GM19372 (cell line): ENCODE measurements around the gene TCF7.

Source experiments
- ATAC-seq: cut with Tn5 transposase; IDR thresholded peaks from one replicate; pipeline ENCODE4 v1.9.1; 2021; ENCODE audit warnings: mild to moderate bottlenecking, low read depth, moderate library complexity; ENCODE audit not compliant: unreplicated experiment

The TCF7 gene

GRCh38 chr5:134174841-134175839 lies 60.7 kb downstream of the TCF7 start:
- ATAC-seq, result no peak

GRCh38 chr5:134175921-134176510 lies 61.5 kb downstream of the TCF7 start:
- ATAC-seq, result peak; percentile 21

DNA sequence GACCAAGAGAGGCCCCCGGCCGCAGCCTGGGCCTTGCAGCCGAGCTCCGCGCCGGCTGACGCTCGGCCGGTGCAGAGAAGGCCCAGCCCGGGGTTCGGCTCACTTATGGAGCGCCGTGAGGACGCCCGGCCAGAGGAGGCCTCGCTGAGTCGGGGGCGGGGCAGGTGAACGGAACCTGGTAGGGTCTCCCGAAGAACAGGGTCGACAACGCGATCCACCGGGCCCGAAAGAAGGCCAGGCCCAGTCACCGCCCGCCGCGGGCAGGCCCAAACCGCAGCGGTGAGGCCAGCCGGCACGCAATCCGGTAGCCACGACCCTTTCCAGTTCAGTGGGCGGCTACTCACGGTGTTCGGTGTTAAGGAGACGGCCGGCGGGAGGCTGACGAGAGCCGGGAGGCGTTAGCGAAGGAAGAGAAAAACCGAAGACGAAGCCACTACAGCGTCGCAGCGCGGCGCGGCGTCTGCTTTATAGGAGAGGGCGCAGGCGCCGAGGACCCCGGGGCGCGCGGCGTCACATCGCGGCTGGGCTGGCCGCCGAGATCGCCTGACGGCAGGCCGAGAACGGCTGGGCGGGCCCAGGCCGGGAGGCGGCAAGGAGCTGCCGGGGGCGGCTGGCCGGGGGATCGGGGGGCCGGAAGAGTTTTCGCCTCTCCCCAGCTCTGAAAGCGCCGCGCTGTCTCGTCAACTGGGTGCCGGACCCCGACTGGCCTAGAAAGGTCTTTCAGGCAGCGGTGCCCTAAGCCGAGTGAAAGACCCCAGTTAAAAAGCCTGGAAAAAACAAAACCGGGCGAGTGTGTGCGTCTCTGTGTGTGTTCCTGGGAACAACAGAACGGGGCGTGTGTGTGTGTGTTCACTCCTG lies 62.3 kb downstream of the TCF7 start, which contains the start of gene SKP1:
TSS of gene SKP1 (minus strand) at position 440 of the 858 bp plus-strand sequence. CDS start 2,928 bp downstream, outside the sequence.
- ATAC-seq, result peak; percentile 71

- no peak for ATAC-seq
These were observed 63.1 kb downstream of the TCF7 start for GRCh38 chr5:134177369-134178095.

DNA sequence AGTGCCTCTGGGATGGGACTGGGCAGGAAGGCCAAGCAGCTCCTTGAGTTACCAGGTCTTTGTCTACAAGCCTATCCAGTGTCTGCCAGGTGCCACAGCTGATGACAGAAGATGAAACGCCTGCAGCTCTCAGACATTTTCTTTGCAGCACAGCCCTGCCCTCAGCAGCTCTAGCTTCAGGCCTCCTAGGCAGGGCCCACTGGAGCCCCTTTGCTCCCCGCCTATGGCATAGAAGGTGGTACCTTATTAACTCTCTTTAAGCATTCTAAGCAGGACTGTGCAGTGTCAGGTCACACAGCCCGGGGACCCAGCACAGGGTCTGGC lies 63.6 kb downstream of the TCF7 start:
- ATAC-seq, result no peak

DNA sequence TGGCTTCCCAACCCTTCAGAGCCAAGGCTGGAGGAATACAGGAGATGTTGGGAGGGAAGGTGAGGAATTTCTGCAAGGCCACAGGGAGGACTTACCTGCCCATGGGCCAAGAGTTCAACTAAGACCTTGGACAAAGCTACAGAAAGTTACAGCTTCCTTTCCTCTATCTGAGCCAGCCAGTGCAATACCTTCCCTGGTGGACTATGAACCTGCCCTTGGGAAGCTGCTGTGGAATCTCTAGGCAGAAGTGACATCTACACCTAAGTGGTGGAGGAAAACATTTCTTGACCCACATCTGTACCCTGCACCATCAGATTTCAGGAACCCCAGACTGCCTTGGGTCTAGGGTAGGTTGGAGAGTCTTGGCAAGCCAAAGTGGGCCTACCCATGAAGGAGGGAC lies 69.0 kb downstream of the TCF7 start:
- ATAC-seq, result no peak

GRCh38 chr5:134184155-134185135 lies 70.0 kb downstream of the TCF7 start:
- peak; percentile 86 for ATAC-seq

DNA sequence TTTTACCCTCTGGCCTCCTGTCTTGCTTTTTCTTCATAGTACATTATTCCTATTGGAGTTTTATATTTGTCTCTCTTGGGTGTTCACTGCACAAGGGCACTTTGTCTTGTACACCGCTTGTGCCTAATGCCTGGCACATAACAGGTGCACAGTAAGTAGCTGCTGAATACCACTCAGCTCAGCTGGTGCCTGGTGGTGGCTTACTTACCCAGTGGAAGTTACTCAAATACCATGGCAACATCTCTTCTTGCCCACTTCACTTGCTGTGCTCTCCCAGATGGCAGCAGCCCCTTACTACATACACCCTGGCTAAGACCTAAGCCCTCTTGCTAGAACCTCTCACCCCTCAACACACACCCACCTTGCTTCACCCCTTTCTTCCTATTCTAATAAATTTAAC lies 73.6 kb downstream of the TCF7 start:
- no peak for ATAC-seq

DNA sequence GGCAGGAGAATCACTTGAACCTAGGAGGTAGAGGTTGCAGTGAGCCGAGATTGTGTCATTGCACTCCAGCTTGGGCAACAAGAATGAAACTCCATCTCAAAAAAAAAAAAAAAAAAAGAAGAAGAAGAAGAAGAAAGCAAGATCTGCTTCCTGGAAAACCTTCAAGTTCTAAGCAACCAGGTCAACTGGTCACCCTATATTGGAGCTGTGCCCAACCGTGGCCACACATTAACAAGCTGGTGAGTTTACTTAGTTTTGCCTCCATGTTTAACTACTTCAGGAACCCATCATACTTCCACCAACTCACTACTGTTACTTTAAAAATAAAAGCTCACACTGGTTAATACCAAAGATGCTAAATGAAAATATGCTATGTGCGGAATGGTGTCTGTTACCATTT lies 74.5 kb downstream of the TCF7 start:
- no peak for ATAC-seq

DNA sequence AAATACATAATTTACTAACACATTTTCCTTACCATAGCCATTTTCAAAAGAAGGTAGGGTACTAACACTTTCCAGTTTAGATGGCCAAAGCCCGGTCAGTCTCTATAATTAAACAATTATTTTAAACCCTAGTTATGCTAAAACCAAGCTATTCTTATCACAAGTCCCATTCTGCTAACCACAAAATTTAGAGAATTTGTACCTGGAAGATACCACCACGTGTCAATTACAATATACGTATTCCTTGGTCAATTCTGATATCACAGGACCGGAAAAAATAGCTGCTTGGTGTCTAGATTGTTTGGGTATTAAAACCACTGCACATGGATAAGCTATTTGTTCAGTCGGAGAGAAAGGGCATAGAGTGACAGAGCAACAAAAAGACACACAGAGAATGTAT lies 81.2 kb downstream of the TCF7 start:
- ATAC-seq, result no peak
